Panc1 (cell line): ENCODE measurements around the gene GPR37L1.

ENCODE experiments used
- CTCF ChIP-seq: fragments of 450-650 bp; IDR thresholded peaks from 2 replicates; pipeline ENCODE4 v1.5.1; 2017; ENCODE audit warnings: mild to moderate bottlenecking
- POLR2AphosphoS5 ChIP-seq: IDR thresholded peaks from 2 replicates; pipeline ENCODE4 v1.6.1; 2012; ENCODE audit warnings: mild to moderate bottlenecking, low read depth, low read length, moderate library complexity
- REST ChIP-seq, 2 experiments: IDR thresholded peaks; 2 replicates each; pipeline ENCODE4 v1.6.1; 2011 to 2012; ENCODE audit warnings: low read depth in 2 of 2, control low read depth in 1 of 2, low read length in 1 of 2, mild to moderate bottlenecking in 1 of 2, moderate library complexity in 1 of 2; ENCODE audit not compliant: insufficient read depth in 1 of 2
- SIN3A ChIP-seq: IDR thresholded peaks from 2 replicates; pipeline ENCODE4 v1.6.1; 2012; ENCODE audit warnings: low read depth, mild to moderate bottlenecking, low read length, moderate library complexity, borderline replicate concordance; ENCODE audit not compliant: insufficient read depth
- TCF7L2 ChIP-seq: IDR thresholded peaks from 2 replicates; pipeline ENCODE4 v1.6.1; 2011; ENCODE audit warnings: mild to moderate bottlenecking, low read depth, low read length, inconsistent platforms

GRCh38 chr1:202117898-202118371 lies 4.8 kb upstream of the GPR37L1 start:
- TF ChIP-seq CTCF (no peak), POLR2AphosphoS5 (no peak), REST (IDR thresholded peaks at IDR 0.05; ENCODE audit: insufficient read depth in 1 of 2, low read depth in 2 of 2, low read length in 1 of 2) (no peak), TCF7L2 (no peak), SIN3A (no peak)
